CD4-positive, alpha-beta memory T cell (primary cell): ENCODE data around the gene CDC42. TPM values are rescaled to one million over a fixed set of nuclear protein-coding genes. Genes with fewer than 3 reads are reported as not detected.

ENCODE experiments used
- CTCF ChIA-PET: fragments of 350-600 bp; sonication (Branson Sonifier 250); formaldehyde crosslinking; loops from one replicate; lab custom pipeline; 2021; ENCODE audit warnings: inconsistent platforms; ENCODE audit not compliant: partially characterized antibody; lab: Charles Lee
- POLR2A ChIA-PET: fragments of 350-600 bp; sonication (Branson Sonifier 250); formaldehyde crosslinking; loops from one replicate; lab custom pipeline; 2021; ENCODE audit not compliant: partially characterized antibody; lab: Charles Lee
- DNase-seq, 5 donors: peaks; one replicate each; pipeline versions ENCODE4 v3.0.0 to v3.0.0-alpha.2; 2020 to 2022; ENCODE audit warnings: mixed read lengths in 1 of 5
- H3K27ac ChIP-seq: one replicate; pipeline ENCODE4 v1.7.0; 2013; ENCODE audit warnings: low read depth, low read length
- H3K27me3 ChIP-seq: 2 replicates; pipeline ENCODE4 v1.7.0; 2013; ENCODE audit warnings: mild to moderate bottlenecking, low read length, moderate library complexity; ENCODE audit not compliant: insufficient read depth
- H3K36me3 ChIP-seq: 2 replicates; pipeline ENCODE4 v1.7.0; 2013; ENCODE audit warnings: mild to moderate bottlenecking, low read length, moderate library complexity; ENCODE audit not compliant: insufficient read depth
- H3K4me1 ChIP-seq: 2 replicates; pipeline ENCODE4 v1.7.0; 2013; ENCODE audit warnings: mild to moderate bottlenecking, low read length, moderate library complexity; ENCODE audit not compliant: insufficient read depth
- H3K4me3 ChIP-seq, 2 donors: one replicate each; pipeline ENCODE4 v1.7.0; 2013; ENCODE audit warnings: low read length in 2 of 2, mild to moderate bottlenecking in 1 of 2
- H3K9me3 ChIP-seq, 2 donors: one replicate each; pipeline ENCODE4 v1.7.0; 2013; ENCODE audit warnings: low read length in 2 of 2, control low read depth in 1 of 2; ENCODE audit not compliant: control insufficient read depth in 1 of 2
- H3K27ac Mint-ChIP-seq, 7 donors: one replicate each; pipeline ENCODE4 v1.8.0; 2020 to 2021; ENCODE audit warnings: mixed read lengths in 7 of 7, mild to moderate bottlenecking in 6 of 7, inconsistent platforms in 3 of 7, moderate library complexity in 3 of 7
- H3K27me3 Mint-ChIP-seq, 2 donors: one replicate each; pipeline ENCODE4 v1.8.0; 2020 to 2021; ENCODE audit warnings: mixed read lengths in 2 of 2
- H3K36me3 Mint-ChIP-seq, 2 donors: one replicate each; pipeline ENCODE4 v1.8.0; 2020 to 2021; ENCODE audit warnings: mixed read lengths in 2 of 2, inconsistent platforms in 1 of 2, mild to moderate bottlenecking in 1 of 2
- H3K4me1 Mint-ChIP-seq, 4 donors: one replicate each; pipeline ENCODE4 v1.8.0; 2020 to 2021; ENCODE audit warnings: mixed read lengths in 4 of 4, mild to moderate bottlenecking in 1 of 4
- H3K4me3 Mint-ChIP-seq, 8 donors: one replicate each; pipeline ENCODE4 v1.8.0; 2020 to 2021; ENCODE audit warnings: mixed read lengths in 8 of 8, mild to moderate bottlenecking in 7 of 8, moderate library complexity in 6 of 8, inconsistent platforms in 3 of 8
- H3K9me3 Mint-ChIP-seq, 8 donors: one replicate each; pipeline ENCODE4 v1.8.0; 2020 to 2021; ENCODE audit warnings: mixed read lengths in 8 of 8, mild to moderate bottlenecking in 5 of 8, inconsistent platforms in 3 of 8, moderate library complexity in 1 of 8
- intact Hi-C: fragments of 100-400 bp; cut with micrococcal nuclease; formaldehyde crosslinking; loops from one replicate; pipeline ENCODE4 v1.15.1; 2023
- polyA plus RNA-seq, 2 donors: library from polyadenylated mRNA; unstranded; fragments of 300-500 nt; fragmentation: Illumina TruSeq; gene quantifications; one replicate each; pipeline ENCODE4 v1.2.3, GENCODE V29; 2021
- total RNA-seq, 2 experiments: library from RNA; stranded (reverse); gene quantifications; one replicate each; pipeline ENCODE4 v1.2.3, GENCODE V29; 2021

Gene CDC42
- total and polyA plus RNA-seq, 4 experiments from 2014 or later = 159 to 320 (median 198) TPM

DNA sequence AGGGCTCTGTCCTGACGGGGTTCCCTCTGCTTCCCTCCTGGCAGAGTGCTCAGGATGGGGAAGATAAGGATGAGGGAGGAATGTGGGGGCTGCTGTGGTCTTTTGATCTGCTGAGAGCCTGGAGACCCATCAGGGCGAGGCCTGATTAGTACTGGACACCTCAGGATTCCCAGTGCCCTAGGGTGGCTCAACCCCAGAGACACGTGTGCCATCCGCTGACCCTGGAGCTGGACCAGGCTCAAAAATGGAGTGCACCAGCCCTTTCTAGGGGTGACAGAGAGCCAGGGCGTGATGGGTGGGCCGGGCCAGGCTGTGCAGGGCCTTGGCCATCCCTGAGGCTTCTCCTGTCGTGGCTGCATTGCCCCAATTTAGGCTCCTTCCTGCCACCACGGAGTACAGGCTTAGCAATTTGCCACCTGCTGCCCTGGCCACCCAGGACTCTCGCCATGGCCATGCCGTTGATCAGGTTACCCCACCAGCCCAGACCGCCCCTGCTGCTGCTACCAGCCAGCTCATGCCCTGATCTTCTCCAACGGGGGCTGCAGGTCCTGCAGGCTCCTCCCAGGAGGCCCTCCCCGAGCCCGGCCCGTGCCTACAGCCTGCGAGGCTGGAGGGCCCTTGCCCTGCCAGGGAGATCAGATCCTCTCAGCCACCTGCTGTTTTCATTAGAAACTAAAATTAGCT lies 80.9 kb downstream of the CDC42 start:
- H3K27me3 ChIP-seq = no peaks in the 10 kb centered on the region
- H3K27ac ChIP-seq = no peak overlapping the region
- H3K4me1 ChIP-seq = no peaks in the 10 kb centered on the region
- no peaks in the 10 kb centered on the region for H3K36me3 Mint-ChIP-seq
- no peak overlapping the region for H3K27ac Mint-ChIP-seq
- H3K36me3 ChIP-seq = no peaks in the 10 kb centered on the region
- no peaks in the 10 kb centered on the region for H3K9me3 ChIP-seq
- no peaks in the 10 kb centered on the region for H3K9me3 Mint-ChIP-seq
- no peak overlapping the region for H3K4me3 Mint-ChIP-seq
- peaks cover 0 to 1% of the 10 kb centered on the region in 2 donors for H3K27me3 Mint-ChIP-seq
- H3K4me3 ChIP-seq = no peak overlapping the region
- no peaks in the 10 kb centered on the region for H3K4me1 Mint-ChIP-seq
- no peak for DNase-seq
- ChIA-PET CTCF (interaction anchor here (1.0 kb wide), 1 partner anchor 28 kb away, joined by 3 read pairs; no protein-coding TSS in a partner anchor), POLR2A (no interaction called here)
- intact Hi-C loops = loop anchor here (5.0 kb wide), 1 partner anchor 509 kb away; the partner anchor contains the start of gene C1QC

DNA sequence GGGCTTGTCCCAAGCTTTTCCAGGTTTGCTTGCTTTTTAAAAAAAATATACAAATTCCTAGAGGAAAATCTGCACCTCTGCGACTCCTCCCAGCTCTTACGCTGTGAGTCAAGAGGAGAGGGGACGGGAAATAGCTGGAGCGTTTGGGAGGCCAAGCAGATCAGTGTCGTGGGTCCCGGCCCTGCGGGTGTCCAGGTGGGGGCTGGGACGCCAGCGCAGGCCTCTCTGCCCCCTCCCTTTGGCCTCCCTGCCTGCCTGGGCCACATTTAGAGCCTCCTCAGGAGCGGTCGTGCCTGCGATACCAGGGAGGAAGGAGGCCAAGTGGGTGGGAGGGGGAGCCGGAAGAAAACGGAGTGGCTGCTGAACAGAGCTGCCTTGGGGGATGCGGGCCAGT lies 81.4 kb downstream of the CDC42 start:
- Histone ChIP-seq H3K27ac (no peak overlapping the region), H3K36me3 (no peaks in the 10 kb centered on the region), H3K27me3 (no peaks in the 10 kb centered on the region), H3K9me3 (no peaks in the 10 kb centered on the region), H3K4me3 (no peak overlapping the region), H3K4me1 (no peaks in the 10 kb centered on the region)
- H3K4me3 Mint-ChIP-seq = no peak overlapping the region
- no peaks in the 10 kb centered on the region for H3K36me3 Mint-ChIP-seq
- H3K27me3 Mint-ChIP-seq = peaks cover 0 to 3% of the 10 kb centered on the region in 2 donors
- no peak for DNase-seq
- no peaks in the 10 kb centered on the region for H3K9me3 Mint-ChIP-seq
- CTCF ChIA-PET = interaction anchor here (1.0 kb wide), 1 partner anchor 28 kb away, joined by 3 read pairs; no protein-coding TSS in a partner anchor
- intact Hi-C loops = loop anchor here (5.0 kb wide), 1 partner anchor 508 kb away; the partner anchor contains the start of gene C1QC
- H3K27ac Mint-ChIP-seq = no peak overlapping the region
- no peaks in the 10 kb centered on the region for H3K4me1 Mint-ChIP-seq
- POLR2A ChIA-PET = no interaction called here

GRCh38 chr1:22137004-22137720 lies 84.7 kb downstream of the CDC42 start:
- no peaks in the 10 kb centered on the region for H3K9me3 Mint-ChIP-seq
- peaks cover 0 to 4% of the 10 kb centered on the region in 2 donors for H3K27me3 Mint-ChIP-seq
- no peak overlapping the region for H3K27ac ChIP-seq
- peaks cover 0 to 5% (median 0%) of the 10 kb centered on the region in 4 donors for H3K4me1 Mint-ChIP-seq
- no peak overlapping the region for H3K27ac Mint-ChIP-seq
- ChIA-PET POLR2A (no interaction called here), CTCF (no interaction called here)
- intact Hi-C loops = no loop called here
- no peak for DNase-seq
- H3K9me3 ChIP-seq = no peaks in the 10 kb centered on the region
- H3K4me1 ChIP-seq = no peaks in the 10 kb centered on the region
- no peaks in the 10 kb centered on the region for H3K36me3 ChIP-seq
- no peak overlapping the region for H3K4me3 Mint-ChIP-seq
- H3K4me3 ChIP-seq = no peak overlapping the region
- no peaks in the 10 kb centered on the region for H3K36me3 Mint-ChIP-seq
- H3K27me3 ChIP-seq = no peaks in the 10 kb centered on the region

DNA sequence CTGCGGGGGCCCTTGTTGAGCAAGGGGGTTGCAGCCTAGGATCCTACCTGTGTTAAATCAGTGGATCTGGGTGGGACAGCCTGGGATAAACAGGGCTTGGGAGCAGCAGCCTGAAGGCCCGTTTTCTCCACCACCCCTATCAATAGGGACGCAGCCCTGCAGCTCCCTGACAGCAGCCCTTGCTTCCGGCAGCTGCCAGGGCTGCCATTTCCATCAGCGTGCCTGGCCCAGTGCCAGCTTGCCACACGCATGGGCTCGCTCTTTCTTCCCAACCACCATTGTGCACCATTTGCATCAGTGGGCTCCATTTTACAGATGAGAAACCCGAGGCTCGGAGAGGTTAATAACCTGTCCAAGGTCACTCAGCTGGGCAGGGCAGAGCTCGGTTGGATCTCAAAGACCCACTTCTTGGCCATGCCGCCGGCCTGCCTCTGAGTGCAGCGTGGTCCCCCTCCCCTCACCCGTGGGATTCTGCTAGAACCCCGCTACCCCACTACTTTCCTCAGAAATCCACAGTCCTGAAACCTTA lies 86.6 kb downstream of the CDC42 start:
- no peaks in the 10 kb centered on the region for H3K4me1 ChIP-seq
- no peak for DNase-seq
- Mint-ChIP-seq H3K36me3 (no peaks in the 10 kb centered on the region), H3K27ac (no peak overlapping the region), H3K4me1 (peaks cover 4 to 11% (median 6%) of the 10 kb centered on the region in 4 donors), H3K27me3 (peaks cover 6 to 10% of the 10 kb centered on the region in 2 donors), H3K4me3 (no peak overlapping the region), H3K9me3 (no peaks in the 10 kb centered on the region)
- intact Hi-C loops = no loop called here
- H3K27me3 ChIP-seq = peaks cover 6% of the 10 kb centered on the region
- no peaks in the 10 kb centered on the region for H3K9me3 ChIP-seq
- H3K27ac ChIP-seq = no peak overlapping the region
- no peak overlapping the region for H3K4me3 ChIP-seq
- ChIA-PET CTCF (interaction anchor here (3.1 kb wide), 1 partner anchor 8 kb away, joined by 9 read pairs; no protein-coding TSS in a partner anchor), POLR2A (no interaction called here)
- no peaks in the 10 kb centered on the region for H3K36me3 ChIP-seq

GRCh38 chr1:22139817-22140216 lies 87.3 kb downstream of the CDC42 start:
- Mint-ChIP-seq H3K9me3 (no peaks in the 10 kb centered on the region), H3K27me3 (peaks cover 12 to 16% of the 10 kb centered on the region in 2 donors), H3K4me1 (peaks cover 4 to 13% (median 9%) of the 10 kb centered on the region in 4 donors), H3K27ac (no peak overlapping the region), H3K36me3 (no peaks in the 10 kb centered on the region), H3K4me3 (no peak overlapping the region)
- H3K4me1 ChIP-seq = no peaks in the 10 kb centered on the region
- no peaks in the 10 kb centered on the region for H3K36me3 ChIP-seq
- no peak overlapping the region for H3K27ac ChIP-seq
- CTCF ChIA-PET = interaction anchor here (0.5 to 3.1 kb wide), 2 partner anchors 8 to 102 kb away, joined by 3 to 9 read pairs; no protein-coding TSS in a partner anchor
- no peak for DNase-seq
- peaks cover 13% of the 10 kb centered on the region for H3K27me3 ChIP-seq
- intact Hi-C loops = no loop called here
- H3K9me3 ChIP-seq = no peaks in the 10 kb centered on the region
- H3K4me3 ChIP-seq = no peak overlapping the region
- POLR2A ChIA-PET = no interaction called here

Other genes with a start within 250 kb of the CDC42 start
- gene LDLRAD2, start 240.4 kb upstream of the CDC42 start, total RNA-seq = not detected
- gene LDLRAD2, start 240.4 kb upstream of the CDC42 start, polyA plus RNA-seq = not detected
- gene HSPG2, start 115.4 kb upstream of the CDC42 start, total RNA-seq = 1 to 10 TPM; 1.2 TPM
- gene HSPG2, start 115.4 kb upstream of the CDC42 start, polyA plus RNA-seq = not detected
- not detected for gene CELA3B, start 75.7 kb upstream of the CDC42 start, total RNA-seq
- not detected for gene CELA3B, start 75.7 kb upstream of the CDC42 start, polyA plus RNA-seq
- not detected for gene CELA3A, start 51.1 kb upstream of the CDC42 start, total RNA-seq
- not detected for gene CELA3A, start 51.1 kb upstream of the CDC42 start, polyA plus RNA-seq
- not detected for gene WNT4, start 90.4 kb downstream of the CDC42 start, total RNA-seq
- gene WNT4, start 90.4 kb downstream of the CDC42 start, polyA plus RNA-seq = under 1 TPM in 1 of 2 donors, not detected in 1; 0.10 TPM